GM03348 (cell line): Measurements from ENCODE around the gene ZNF891.

Experiments used
- DNase-seq: peaks from one replicate; pipeline ENCODE4 v3.0.0; 2012; ENCODE audit warnings: low spot score

Gene ZNF891

GRCh38 chr12:133130038-133130807 lies at the start of gene ZNF891, which contains the start of gene ZNF10:
ZNF891 (minus strand) TSS chr12:133130274; CDS start chr12:133121918, 8,356 bp downstream.
ZNF10 (plus strand) TSS chr12:133130627; CDS start chr12:133144493, 13,866 bp downstream.
- peak; percentile 97 for DNase-seq

- no peak for DNase-seq
Measured at GRCh38 chr12:133174901-133175300, 44.8 kb upstream of the ZNF891 start.

DNA sequence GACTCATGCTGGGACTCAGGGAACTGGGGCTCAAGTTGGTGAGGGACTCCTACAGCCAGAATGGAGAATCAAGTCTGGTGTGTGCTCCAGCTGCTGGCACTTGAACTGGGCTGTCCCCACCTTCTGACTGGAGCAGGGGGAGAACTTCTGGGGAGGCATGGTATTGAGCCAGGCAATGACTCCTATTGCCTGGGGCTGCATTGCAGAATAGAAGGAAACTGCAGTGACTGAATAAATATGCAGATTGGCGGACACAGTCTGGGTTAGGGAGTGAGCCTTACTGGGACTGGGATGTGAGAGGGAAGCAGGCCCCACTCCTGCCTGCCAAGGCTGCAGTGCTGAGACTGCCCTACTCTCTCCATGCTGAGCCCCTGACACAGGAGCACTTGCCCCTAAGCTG lies 42.4 kb upstream of the ZNF891 start:
- no peak for DNase-seq

DNA sequence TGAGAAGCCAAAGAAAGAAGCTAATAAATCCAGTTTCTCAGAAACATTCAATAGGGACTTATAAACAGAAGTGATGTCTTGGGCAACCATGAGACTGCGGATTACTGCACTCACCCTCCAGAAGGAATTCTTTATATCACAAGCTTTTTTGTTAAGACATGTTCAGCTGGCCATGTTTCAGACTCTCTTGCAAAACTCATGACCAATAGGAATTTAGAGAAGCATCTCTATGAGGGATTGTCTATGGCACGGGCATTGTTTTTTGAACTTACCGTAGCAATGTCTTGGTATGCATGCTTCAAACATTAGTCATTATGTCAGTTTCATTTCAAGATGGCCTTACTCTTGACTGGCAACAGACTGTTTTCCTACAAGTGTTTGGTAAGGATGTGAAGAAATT lies 35.7 kb upstream of the ZNF891 start:
- DNase-seq: no peak

DNA sequence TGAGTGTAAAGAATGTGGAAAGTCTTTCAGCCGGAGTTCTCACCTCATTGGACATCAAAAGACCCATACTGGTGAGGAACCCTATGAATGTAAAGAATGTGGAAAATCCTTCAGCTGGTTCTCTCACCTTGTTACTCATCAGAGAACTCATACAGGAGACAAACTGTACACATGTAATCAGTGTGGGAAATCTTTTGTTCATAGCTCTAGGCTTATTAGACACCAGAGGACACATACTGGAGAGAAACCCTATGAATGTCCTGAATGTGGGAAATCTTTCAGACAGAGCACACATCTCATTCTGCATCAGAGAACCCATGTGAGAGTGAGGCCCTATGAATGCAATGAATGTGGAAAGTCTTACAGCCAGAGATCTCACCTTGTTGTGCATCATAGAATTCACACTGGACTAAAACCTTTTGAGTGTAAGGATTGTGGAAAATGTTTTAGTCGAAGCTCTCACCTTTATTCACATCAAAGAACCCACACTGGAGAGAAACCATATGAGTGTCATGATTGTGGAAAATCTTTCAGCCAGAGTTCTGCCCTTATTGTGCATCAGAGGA lies 26.1 kb upstream of the ZNF891 start:
- DNase-seq: no peak

GRCh38 chr12:133145981-133146380 lies 15.9 kb upstream of the ZNF891 start:
- no peak for DNase-seq

- no peak for DNase-seq
Measured at GRCh38 chr12:133135747-133136146, 5.7 kb upstream of the ZNF891 start.

DNA sequence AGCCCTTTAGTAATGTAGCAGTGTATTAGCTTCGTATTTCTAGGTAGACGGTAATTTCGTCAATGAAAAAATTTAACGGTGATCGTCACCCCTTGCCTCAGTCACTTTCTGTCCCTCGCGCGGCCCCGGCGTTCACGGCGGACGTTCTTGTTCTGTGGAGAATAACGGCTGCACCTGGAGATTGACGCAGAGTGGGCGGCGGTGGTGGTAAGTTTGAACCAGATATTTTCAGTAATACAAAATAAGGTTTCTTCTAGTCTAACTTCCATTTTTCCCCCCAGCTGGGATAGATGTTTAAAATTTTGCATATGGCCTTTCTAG lies 694 bp upstream of the ZNF891 start:
- no peak for DNase-seq

GRCh38 chr12:133129368-133130037 lies 571 bp downstream of the ZNF891 start:
- no peak for DNase-seq

- no peak for DNase-seq
Measured at GRCh38 chr12:133124674-133125073, 5.4 kb downstream of the ZNF891 start.

DNA sequence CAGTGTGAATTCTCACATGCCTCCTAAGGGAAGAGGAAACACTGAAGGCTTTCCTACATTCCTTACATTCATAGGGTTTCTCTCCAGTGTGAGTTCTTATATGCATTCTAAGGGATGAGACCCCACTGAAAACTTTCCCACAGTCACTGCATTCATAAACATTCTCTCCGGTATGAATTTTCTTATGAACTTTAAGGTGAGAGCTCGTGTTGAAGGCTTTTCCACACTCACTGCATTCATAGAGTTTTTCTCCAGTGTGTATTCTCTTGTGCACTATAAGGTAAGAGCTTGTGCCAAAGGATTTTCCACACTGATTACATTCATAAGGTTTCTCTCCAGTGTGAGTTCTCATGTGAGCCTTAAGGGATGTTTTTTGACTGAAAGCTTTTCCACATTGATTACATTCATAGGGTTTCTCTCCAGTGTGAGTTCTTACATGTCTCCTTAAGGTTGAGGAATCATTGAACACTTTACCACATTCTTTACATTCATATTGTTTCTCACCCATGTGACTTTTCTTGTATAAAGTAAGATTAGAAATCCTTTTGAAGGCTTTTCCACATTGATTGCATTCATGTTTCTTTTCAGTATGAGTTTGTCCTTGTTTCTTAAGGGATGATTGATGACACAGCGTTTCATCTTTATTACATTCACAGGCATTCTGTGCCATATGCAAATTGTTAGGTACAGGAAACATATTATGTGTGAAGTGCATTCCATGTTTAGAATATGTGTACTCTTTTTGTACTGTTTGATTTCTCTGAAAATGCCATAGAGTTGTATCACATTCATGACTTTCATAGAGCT lies 9.5 kb downstream of the ZNF891 start:
- DNase-seq: no peak

DNA sequence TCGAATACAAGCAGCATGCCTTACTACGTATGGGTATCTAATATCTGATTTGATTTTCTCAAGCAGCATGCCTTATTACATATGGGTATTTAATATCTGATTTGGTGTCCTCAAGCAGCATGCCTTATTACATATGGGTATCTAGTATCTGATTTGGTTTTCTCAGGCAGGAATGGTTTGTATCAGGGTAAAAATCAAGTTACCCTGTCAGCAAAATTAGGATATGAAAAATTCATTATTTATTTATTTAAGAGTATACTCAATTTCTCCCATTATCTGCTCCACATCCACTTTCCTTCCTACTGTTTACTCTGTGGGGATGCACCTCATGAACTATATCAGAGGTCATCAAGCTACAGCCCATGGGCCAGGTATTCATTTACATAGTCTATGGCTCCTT lies 21.9 kb downstream of the ZNF891 start:
- DNase-seq: no peak

- DNase-seq: no peak
Measured at GRCh38 chr12:133107121-133107520, 23.0 kb downstream of the ZNF891 start.

DNA sequence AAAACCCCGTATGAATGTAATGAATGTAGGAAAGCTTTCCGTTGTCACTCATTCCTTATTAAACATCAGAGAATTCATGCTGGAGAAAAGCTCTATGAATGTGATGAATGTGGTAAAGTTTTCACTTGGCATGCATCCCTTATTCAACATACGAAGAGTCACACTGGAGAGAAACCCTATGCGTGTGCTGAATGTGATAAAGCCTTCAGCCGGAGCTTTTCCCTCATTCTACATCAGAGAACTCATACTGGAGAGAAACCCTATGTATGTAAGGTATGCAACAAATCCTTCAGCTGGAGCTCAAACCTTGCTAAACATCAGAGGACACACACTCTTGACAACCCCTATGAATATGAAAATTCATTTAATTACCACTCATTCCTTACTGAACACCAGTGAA lies 23.8 kb downstream of the ZNF891 start:
- no peak for DNase-seq

- no peak for DNase-seq
Measured at GRCh38 chr12:133105620-133106019, 24.5 kb downstream of the ZNF891 start.

DNA sequence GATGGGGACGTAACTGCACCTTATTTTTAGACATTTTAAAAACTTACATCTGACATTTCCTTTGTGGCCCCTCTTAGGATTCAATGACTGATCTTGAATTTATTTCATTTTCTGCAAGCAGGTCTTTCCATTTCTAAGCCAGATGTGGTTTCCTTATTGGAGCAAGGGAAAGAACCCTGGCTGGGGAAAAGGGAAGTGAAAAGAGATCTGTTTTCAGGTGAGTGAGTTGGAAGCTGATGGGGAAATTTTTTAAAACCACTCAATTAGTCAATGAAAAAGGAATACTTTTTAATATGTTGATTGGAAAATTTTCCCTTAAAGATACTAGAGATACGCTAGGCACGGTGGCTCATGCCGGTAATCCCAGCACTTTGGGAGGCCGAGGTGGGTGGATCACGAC lies 46.7 kb downstream of the ZNF891 start:
- no peak for DNase-seq

GRCh38 chr12:133081159-133081780 lies 48.8 kb downstream of the ZNF891 start:
- DNase-seq: no peak

GRCh38 chr12:133080368-133081158 lies 49.5 kb downstream of the ZNF891 start, which contains the start of gene ZNF140:
ZNF140 (plus strand) TSS chr12:133080923; CDS start chr12:133081321, 398 bp downstream.
- peak; percentile 93 for DNase-seq

GRCh38 chr12:133080026-133080367 lies 50.1 kb downstream of the ZNF891 start:
- DNase-seq: peak; percentile 92

DNA sequence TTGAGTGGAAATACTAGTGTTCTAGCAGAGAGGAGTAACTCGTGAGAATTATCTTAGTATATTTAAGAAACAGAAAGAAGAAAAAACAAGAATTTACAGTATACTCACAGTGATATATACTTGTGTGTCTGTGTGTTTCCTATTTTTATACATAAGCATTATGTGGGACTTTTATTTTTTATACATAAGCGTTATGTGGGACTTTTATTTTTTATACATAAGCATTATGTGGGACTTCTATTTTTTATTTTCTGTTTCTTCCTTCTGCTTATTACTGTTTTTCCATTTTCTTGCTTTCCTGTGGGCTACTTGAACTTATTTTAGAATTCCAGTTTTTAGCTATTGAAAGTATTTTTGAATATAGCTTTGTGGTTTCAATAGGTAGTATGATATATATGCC lies 56.2 kb downstream of the ZNF891 start:
- DNase-seq: no peak

DNA sequence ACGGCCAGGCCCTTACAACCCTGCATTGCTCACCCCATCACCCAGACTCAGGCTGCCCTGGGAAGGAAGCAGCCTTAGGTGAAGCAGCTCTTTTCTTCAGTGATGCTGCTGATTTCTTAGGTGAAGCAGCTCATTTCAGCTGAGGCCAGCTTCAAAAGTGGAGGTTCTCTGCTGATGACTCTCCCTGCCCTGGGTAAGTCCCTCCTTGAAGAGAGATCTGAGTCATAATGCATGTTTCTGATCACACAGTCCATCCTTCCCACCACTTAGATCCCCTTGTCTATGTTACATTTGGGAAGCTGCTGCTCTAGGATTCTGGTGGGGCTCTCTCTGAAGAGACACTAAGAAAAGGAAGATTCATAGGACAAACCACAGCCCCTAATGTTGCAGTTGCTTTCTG lies 66.5 kb downstream of the ZNF891 start:
- DNase-seq: no peak
